Natural killer cell (primary cell): ENCODE results near the gene UBE2R2. TPM values are rescaled to one million over a fixed set of nuclear protein-coding genes. Genes with fewer than 3 reads are reported as not detected.

ENCODE experiments used
- ATAC-seq, 3 donors: fragments of 150-1000 bp in 2 of 3; fragments of 200-7000 bp in 1 of 3; cut with Tn5 transposase; 1 replicate in 1 of 3; 2 replicates in 2 of 3; pipeline ENCODE4 v1.10.0; 2021; ENCODE audit warnings: mild to moderate bottlenecking in 2 of 3, moderate library complexity in 2 of 3
- DNase-seq, 2 donors: peaks; one replicate each; pipeline versions ENCODE4 v3.0.0 to v3.0.0-alpha.2; 2013 to 2021; ENCODE audit warnings: mixed read lengths in 1 of 2
- H3K27ac ChIP-seq: one replicate; pipeline ENCODE4 v1.5.1; 2013; ENCODE audit warnings: mild to moderate bottlenecking, low read length
- H3K27me3 ChIP-seq: one replicate; pipeline ENCODE4 v1.6.1; 2013; ENCODE audit warnings: low read length; ENCODE audit not compliant: control insufficient read depth, insufficient read depth
- H3K36me3 ChIP-seq: one replicate; pipeline ENCODE4 v1.6.1; 2013; ENCODE audit warnings: low read length; ENCODE audit not compliant: control insufficient read depth, insufficient read depth
- H3K4me1 ChIP-seq: one replicate; pipeline ENCODE4 v1.6.1; 2013; ENCODE audit warnings: low read length; ENCODE audit not compliant: control insufficient read depth, insufficient read depth
- H3K4me3 ChIP-seq: one replicate; pipeline ENCODE4 v1.5.1; 2013; ENCODE audit warnings: low read length
- H3K9me3 ChIP-seq: one replicate; pipeline ENCODE4 v1.6.1; 2013; ENCODE audit warnings: low read length; ENCODE audit not compliant: control insufficient read depth, insufficient read depth
- H3K27ac Mint-ChIP-seq, 2 donors: one replicate each; pipeline ENCODE4 v1.8.0; 2022; ENCODE audit warnings: mild to moderate bottlenecking in 2 of 2, mixed read lengths in 2 of 2, moderate library complexity in 1 of 2
- H3K27me3 Mint-ChIP-seq, 2 donors: one replicate each; pipeline ENCODE4 v1.8.0; 2022; ENCODE audit warnings: low read depth in 2 of 2, mixed read lengths in 2 of 2
- H3K36me3 Mint-ChIP-seq: one replicate; pipeline ENCODE4 v1.8.0; 2022; ENCODE audit warnings: mixed read lengths
- H3K4me1 Mint-ChIP-seq, 2 donors: one replicate each; pipeline ENCODE4 v1.8.0; 2022; ENCODE audit warnings: mixed read lengths in 2 of 2
- H3K4me3 Mint-ChIP-seq: one replicate; pipeline ENCODE4 v1.8.0; 2022; ENCODE audit warnings: mild to moderate bottlenecking, moderate library complexity, mixed read lengths
- H3K9me3 Mint-ChIP-seq, 2 donors: one replicate each; pipeline ENCODE4 v1.8.0; 2022; ENCODE audit warnings: mixed read lengths in 2 of 2
- CTCF ChIP-seq: fragments of 200-600 bp; IDR thresholded peaks from one replicate; pipeline ENCODE4 v1.8.0; 2022; ENCODE audit warnings: antibody characterized with exemption
- WGBS: methylation state at CpG from one replicate; pipeline ENCODE4 v1.1.7; 2013; ENCODE audit warnings: missing lambda C conversion rate; ENCODE audit not compliant: insufficient coverage; 5-methylcytosine and 5-hydroxymethylcytosine counted together
- intact Hi-C: fragments of 100-400 bp; cut with micrococcal nuclease; formaldehyde crosslinking; loops from one replicate; pipeline ENCODE4 v1.14.2; 2022
- total RNA-seq, 4 donors: library from RNA; stranded (reverse); fragments of 120-200 nt in 1 of 4; gene quantifications; one replicate each; pipeline versions ENCODE4 v1.2.3 to v1.2.4, GENCODE V29; 2013 to 2022

UBE2R2 gene
- total RNA-seq, 3 donors from 2014 or later (not counting 1 experiment from before 2014, with no cell fraction given), result 31.2 to 36.0 (median 31.9) TPM

- H3K9me3 Mint-ChIP-seq, result no peaks in the 10 kb centered on the region
- WGBS, result 100% methylated on average over 1 of the region's 1 CpG
- DNase-seq (no peak), ATAC-seq (no peak)
- H3K36me3 Mint-ChIP-seq, result peaks cover 6% of the 10 kb centered on the region
- H3K27ac ChIP-seq, result no peak overlapping the region
- no peak overlapping the region for H3K4me3 ChIP-seq
- intact Hi-C loops, result no loop called here
- H3K27me3 Mint-ChIP-seq, result no peaks in the 10 kb centered on the region
- H3K4me1 Mint-ChIP-seq, result no peaks in the 10 kb centered on the region
- H3K27ac Mint-ChIP-seq, result no peak overlapping the region
- TF ChIP-seq CTCF, result no peak
- no peaks in the 10 kb centered on the region for H3K27me3 ChIP-seq
- no peaks in the 10 kb centered on the region for H3K4me1 ChIP-seq
- H3K9me3 ChIP-seq, result no peaks in the 10 kb centered on the region
- no peak overlapping the region for H3K4me3 Mint-ChIP-seq
- H3K36me3 ChIP-seq, result peaks cover 22% of the 10 kb centered on the region
Observed at GRCh38 chr9:33950371-33950770, 133.4 kb downstream of the UBE2R2 start.

- Mint-ChIP-seq H3K36me3 (peaks cover 6% of the 10 kb centered on the region), H3K27me3 (no peaks in the 10 kb centered on the region), H3K4me3 (no peak overlapping the region), H3K9me3 (no peaks in the 10 kb centered on the region), H3K27ac (no peak overlapping the region), H3K4me1 (no peaks in the 10 kb centered on the region)
- H3K4me3 ChIP-seq, result no peak overlapping the region
- H3K27ac ChIP-seq, result no peak overlapping the region
- no peaks in the 10 kb centered on the region for H3K9me3 ChIP-seq
- intact Hi-C loops, result no loop called here
- ATAC-seq (no peak), DNase-seq (no peak)
- H3K4me1 ChIP-seq, result no peaks in the 10 kb centered on the region
- WGBS, result 60% methylated on average over 1 of the region's 2 CpGs
- peaks cover 16% of the 10 kb centered on the region for H3K36me3 ChIP-seq
- no peak for TF ChIP-seq CTCF
- no peaks in the 10 kb centered on the region for H3K27me3 ChIP-seq
Observed at GRCh38 chr9:33952066-33952465, 135.1 kb downstream of the UBE2R2 start.

- WGBS, result 94% methylated on average over 4 of the region's 4 CpGs
- peaks cover 15% of the 10 kb centered on the region for H3K36me3 Mint-ChIP-seq
Observed at GRCh38 chr9:33956544-33956943, 139.6 kb downstream of the UBE2R2 start.

More at GRCh38 chr9:33956544-33956943, 139.6 kb downstream of the UBE2R2 start:
- H3K9me3 ChIP-seq, result no peaks in the 10 kb centered on the region
- H3K27ac Mint-ChIP-seq, result no peak overlapping the region
- ATAC-seq (no peak), DNase-seq (no peak)
- H3K4me1 ChIP-seq, result no peaks in the 10 kb centered on the region
- H3K4me1 Mint-ChIP-seq, result no peaks in the 10 kb centered on the region
- H3K27me3 ChIP-seq, result no peaks in the 10 kb centered on the region
- no peak overlapping the region for H3K4me3 Mint-ChIP-seq
- H3K36me3 ChIP-seq, result peaks cover 14% of the 10 kb centered on the region
- intact Hi-C loops, result no loop called here
- no peaks in the 10 kb centered on the region for H3K9me3 Mint-ChIP-seq
- no peaks in the 10 kb centered on the region for H3K27me3 Mint-ChIP-seq
- no peak overlapping the region for H3K27ac ChIP-seq
- no peak for TF ChIP-seq CTCF
- no peak overlapping the region for H3K4me3 ChIP-seq
